ENCODE results near the gene CDX1.

CDX1 gene

DNA sequence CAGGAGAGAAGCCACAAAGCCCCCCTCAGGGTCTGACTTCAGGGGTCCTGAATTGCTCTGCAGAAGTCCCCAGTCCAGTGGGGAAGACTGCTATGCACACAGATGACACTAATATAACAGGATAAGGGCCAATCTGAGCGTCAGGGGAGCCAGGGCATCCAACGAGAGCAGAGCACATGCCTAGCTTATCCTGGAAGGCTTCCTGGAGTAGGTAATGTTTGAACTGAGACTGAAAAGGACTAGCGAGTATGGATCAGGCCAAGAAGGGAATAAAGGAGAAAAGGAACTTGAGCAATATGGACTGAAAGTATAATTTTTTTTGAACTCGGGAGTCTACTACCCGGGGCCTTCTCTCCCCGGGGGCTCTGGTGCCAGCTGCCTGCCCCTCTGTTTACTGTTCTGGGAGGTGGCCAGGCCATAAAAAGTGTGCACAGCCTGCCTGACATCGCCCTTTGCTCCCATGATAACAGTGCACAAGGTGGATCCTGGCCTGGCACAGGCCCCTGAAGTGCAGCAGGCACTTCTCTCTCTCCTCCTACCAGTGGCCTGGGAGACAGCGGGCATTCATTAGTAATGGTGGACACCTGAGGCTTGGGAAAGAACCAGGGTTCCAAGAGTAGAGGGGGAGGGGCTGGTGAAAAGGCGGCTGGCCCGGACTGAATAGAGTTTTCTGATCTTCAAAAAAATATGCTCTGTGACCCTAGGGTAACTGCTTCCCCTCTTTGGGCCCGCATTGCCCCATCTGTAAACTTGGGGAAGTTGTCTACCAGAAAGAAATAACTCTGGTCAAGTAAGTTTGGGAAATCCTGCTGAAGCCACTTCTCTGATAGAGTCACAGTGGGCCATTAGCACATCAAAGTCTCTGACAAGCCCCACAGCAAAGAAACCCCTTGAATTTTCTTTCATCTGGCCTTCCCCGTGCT lies 18.7 kb downstream of the CDX1 start:
- peak; percentile 21 for DNase-seq

DNA sequence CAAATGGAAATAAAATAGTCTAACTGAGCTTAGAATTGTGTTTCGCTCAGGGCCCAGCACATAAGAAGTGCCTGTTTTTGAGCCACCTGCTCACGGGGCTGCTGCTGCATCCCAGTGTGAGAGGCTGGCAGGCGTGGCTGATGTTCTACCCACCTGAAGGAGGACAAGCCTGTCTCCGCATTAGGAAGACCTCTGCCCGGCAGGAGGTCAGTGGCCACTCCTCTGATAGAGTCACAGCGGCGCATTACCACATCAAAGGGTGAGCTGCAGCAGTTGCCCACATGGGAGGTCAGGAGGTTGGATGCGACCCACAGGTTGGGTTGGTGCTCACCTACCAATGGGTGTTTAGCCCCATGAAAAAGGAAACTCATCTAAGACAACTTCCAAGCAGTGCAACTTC lies 19.6 kb downstream of the CDX1 start:
- DNase-seq, result no peak

DNA sequence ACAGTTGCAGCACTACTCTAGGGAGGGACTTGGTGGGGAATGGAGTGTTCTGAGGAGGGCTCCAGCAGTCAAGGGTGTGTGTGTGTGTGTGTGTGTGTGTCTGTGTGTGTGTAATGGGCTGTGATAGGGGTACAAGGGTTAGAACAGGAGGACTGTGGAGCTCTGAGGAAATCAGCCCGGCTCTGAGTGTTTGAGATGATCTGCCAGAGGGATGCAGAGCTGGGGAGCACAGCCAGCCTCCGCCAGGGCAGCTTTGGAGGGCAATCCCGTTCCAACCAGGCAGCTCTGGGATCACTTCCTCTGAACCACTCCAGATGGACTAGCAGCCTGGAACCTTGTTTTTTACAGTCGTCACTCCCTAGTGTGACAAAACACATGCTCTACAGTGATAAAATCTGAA lies 20.3 kb downstream of the CDX1 start:
- no peak for DNase-seq

DNA sequence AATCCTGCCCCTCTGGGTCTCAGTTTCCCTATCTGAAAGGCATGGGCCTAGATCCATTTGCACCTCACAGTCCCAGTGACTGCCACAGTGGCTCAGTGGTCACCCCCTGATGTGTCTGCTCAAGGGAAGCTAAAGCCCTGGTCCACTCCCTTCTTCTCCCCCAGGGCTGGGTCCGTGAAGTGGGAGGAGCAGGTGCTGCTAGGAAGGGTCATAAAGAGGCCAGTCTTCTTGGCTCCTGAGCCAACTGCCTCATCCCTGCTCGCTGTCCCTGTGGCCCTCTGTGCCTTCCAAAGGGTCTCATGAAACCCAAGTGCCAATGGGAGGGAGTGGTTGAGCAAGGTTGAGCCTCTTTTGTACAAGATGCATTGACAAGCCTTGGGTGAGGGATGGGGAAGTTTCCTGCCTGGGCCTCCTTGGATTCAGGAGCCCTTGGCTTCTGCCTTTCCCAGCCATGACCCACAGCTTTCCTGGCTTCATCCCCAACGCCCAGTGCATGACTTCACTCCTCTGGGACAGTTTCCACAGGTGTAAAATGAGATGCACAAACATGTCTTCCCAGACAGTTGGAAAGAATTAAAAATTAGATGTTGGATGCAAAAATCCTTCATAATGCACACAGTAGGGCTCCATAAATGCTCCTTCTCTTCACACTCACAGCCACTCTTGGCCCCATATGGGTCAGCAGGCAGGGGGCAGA lies 21.7 kb downstream of the CDX1 start:
- no peak for DNase-seq

DNA sequence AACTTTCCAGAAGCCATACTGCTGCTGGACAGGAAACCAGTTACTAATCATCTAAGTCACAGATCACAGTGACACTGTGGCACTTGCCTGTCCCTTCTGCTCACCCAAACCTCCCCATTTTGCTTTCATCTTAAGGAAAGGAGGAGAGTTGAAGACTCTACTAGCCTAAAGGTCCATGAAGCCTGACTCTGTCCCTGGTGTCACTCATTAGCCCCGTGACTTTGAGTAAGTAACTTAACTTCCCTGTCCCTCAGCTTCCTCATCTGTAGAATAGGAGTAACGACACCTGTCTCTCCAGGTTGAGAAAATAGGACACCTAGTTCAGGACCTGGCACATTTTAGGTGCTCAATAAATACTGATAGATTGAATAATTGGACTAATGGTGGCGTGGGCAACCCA lies 22.7 kb downstream of the CDX1 start:
- DNase-seq, result no peak

DNA sequence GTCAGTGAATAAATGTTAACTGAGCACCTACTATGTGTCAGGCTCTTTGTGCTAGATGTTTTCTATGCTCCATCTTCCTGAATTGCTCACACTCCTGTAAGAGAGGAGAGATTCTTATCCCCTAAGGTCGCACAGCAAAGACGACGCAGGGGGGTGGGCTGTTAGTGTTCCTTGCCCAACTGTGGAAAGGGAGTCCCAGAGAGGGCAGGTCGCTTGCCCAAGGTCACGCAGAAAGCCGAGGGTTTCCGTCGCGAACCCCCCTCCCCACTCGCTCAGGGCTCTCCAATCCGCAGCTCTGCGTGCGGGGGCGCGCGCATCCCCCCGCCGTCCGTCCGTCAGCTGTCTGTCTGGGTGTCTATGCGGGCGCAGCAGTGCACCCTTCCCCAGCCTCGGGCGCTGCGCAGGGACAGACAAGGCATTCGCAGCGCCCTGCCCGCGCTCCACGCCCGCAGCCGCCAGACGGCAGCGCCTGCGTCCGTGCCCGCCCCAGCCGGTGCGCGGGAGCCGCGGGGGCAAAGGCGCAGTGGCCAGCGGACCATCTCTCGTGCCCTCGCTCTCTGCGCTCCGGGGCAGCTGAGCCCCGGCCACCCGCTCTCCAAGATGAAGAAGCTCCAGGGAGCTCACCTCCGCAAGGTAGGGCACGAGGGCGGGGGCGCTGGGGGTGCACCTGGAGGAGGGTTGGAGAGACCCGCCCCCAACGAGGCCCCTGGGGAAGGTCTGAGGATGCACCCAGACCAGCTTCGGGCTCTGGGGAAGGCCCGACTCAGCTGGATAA lies 23.3 kb downstream of the CDX1 start, which contains the start of gene SLC6A7:
SLC6A7 (plus strand) TSS at position 335 of the 775 bp plus-strand sequence; CDS start at position 601, 266 bp downstream.
- no peak for DNase-seq

DNA sequence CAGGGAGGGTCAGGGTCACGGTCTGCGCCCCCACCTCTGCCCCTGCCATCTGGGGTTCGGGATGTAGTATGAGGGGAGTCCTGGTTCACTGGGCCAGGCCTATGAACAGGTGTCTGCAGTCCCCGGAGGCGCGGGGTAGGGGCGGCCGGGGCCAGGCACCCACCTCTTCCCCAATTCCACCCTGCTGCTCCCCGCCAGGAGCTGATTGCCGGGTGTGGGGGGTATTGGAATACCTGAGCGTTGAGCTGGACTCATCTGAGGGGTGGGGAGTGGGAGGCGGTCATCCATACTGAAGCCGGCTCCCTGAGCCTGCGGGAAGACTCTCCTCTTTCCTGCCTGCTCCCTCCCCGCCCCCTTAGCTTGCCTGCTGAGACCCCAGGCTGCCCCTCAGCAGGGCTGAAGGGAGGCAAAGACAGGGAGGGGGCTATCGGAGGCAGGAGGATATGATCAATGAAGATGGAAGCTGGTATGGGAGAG lies 24.0 kb downstream of the CDX1 start:
- no peak for DNase-seq

DNA sequence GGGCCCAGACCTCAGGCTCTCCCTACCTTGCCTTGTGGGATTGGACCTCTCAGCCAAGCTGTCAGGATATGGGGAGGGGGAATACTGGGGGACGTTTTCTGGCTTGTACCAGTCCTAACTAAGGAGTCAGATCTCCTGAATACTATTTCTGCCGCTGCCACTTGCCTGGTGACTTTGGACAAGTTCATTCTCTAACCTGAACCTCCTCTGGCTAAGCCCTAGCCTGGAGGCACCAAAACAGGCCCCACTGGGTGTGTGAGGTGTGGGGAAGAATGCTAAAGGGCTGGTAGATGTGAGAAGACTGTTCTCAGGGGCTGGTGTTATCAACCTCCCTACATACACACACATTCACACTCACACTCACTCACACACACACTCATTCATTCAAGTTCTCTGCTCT lies 24.4 kb downstream of the CDX1 start:
- no peak for DNase-seq

DNA sequence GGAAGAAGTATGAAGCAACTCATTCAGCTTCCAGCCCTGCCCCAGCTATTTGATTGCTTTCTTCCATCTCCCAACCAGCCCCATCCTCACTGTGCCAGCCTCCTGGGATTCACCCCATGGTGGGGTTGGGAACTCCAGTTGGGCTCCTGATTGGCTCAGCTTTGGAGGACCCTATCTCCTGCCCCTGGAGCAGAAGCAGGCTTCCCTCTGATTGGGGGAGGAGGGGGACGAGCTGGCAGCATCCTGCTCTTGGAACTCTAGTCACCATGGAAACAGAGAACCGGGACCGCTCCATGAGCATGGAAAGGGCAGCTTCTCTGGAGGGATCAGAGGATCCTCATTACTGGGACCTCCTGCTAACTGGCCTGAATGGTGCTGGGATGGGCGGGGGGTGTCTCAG lies 25.9 kb downstream of the CDX1 start:
- DNase-seq, result no peak

DNA sequence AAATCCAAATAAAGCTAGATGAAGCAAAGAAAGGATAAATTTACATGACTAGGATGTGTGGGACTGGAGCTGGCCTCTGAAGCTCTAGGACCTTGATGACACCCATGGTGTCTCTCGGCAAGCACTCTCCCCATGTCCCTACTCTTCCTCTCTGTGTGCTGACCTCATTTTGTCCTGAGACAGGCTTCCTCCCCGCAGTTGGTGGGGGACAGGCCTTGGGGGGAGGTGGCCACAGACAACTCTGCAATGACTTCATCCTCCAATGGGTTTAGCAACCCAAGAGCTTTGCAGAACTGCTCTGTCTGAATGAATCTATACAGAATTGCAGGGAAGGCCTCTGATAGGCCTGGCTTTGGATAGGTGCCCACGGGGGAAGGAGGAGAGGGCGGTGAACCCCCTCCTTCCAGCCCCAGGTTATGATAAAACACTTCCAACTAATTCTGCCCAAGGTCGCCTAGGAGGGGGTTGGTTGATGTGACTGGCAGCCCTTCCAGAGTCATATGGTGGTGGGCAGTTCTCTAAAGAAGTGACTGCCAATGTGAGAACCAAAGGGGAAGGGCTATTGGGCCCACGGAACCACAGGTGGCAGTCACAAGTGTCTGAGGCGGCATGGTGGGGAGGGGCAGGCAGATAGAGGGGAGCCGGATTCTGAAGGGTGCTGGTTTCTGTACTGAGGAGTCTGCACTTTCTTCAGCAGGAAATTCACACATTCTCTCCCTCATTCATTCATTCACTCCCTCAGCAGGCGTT lies 29.3 kb downstream of the CDX1 start:
- DNase-seq, result no peak

DNA sequence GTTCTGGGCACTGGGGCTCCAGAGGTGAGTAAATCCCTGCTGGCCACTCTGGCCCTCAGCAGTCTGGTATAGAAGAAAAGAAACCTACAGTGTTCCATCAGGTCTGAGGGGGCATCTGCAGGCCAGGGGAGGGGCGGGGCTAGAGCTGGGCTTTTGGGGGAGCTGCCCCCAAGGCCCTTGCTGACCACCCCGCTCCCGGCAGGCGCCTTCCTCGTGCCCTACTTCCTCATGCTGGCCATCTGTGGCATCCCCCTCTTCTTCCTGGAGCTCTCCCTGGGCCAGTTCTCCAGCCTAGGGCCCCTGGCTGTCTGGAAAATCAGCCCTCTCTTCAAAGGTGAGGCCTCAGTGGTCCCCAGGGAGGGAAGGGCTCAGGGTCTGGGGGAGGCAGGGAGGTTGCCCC lies 29.9 kb downstream of the CDX1 start:
- DNase-seq, result no peak

DNA sequence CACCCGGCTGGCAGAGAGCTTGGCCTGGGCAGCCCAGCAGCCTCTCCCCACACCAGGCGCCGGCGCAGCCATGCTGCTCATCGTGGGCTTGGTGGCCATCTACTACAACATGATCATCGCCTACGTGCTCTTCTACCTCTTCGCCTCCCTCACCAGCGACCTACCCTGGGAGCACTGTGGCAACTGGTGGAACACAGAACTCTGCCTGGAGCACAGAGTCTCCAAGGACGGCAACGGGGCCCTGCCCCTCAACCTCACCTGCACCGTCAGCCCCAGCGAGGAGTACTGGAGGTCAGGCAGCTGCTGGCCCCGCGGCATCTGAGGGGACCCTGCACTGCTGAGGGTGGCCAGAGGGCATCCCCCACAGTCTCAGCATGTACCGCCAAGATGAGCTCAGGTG lies 30.4 kb downstream of the CDX1 start:
- no peak for DNase-seq

DNA sequence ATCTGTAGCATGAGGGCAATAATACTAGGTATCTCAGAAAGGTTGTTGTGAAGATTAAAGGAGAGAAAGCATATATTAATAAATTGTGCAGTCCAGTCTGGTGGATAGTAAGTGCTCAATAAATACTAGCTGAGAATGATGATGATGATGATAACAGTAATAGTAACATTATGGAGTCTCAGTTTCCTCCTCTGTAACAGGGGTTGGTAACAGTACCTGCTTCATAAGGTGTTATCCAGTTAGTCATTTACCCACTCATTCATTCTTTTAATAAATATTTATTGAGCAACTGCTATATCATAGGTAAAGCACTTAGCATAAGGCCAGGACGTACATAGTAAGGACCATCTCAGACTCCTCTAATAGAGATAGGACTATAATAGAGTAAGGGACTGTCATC lies 30.9 kb downstream of the CDX1 start:
- DNase-seq, result no peak

DNA sequence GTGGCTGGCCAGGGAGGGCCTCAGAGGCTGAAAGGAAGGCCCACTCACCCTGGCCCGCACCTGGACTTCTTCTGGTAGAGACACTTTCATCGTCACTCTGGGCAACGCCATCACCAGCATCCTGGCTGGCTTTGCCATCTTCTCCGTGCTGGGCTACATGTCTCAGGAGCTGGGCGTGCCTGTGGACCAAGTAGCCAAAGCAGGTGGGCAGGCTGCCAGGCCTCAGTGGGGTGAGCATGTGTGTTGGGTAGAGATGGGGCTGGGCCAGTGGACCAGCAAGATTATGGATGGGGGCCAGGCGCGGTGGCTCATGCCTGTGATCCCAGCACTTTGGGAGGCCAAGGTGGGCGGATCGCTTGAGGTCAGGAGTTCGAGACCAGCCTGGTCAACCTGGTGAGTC lies 35.9 kb downstream of the CDX1 start:
- DNase-seq, result no peak

DNA sequence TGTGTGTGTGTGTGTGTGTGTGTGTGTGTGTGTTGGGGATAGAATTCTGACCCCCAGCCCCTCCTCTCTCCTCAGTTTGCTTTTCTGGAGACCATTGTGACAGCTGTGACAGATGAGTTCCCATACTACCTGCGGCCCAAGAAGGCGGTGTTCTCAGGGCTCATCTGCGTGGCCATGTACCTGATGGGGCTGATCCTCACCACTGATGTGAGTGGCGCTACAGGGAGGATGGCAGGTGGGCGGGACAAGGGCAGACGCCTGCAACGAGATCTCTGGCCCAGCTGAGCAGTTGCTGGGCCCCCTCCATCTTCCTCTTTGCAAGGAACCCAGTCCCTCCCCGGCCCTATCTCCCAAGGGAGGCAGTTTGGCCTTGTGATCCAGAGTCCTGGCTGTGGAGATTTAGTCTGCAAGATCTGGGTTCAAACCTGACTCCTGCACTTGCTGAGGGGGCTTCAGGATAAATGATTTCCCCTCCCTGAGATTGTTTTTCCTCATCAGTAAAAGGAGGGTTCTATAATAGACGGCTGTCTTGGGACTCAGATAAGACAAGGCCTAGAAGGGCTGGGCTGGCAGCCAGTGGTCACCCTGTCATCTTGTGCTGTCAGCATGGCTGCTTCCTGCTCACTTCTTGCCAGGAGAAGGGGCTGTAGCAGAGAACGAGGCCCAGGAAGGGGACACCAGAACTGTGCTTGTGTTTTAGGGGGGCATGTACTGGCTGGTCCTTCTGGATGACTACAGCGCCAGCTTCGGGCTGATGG lies 37.4 kb downstream of the CDX1 start:
- peak; percentile 25 for DNase-seq

DNA sequence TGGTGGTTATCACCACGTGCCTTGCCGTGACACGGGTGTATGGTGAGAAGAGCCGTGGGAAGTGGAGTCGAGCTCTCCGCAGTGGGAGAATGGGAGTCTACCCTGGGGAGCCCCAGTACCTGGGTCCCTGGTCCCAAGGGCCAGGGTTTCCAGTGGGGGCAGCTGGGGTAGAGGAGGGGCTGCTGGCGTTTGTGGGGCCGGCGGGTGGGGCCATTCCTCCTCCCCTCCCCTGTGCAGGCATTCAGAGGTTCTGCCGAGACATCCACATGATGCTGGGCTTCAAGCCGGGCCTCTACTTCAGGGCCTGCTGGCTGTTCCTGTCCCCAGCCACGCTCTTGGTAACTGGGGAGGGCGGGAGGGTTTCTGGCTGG lies 38.0 kb downstream of the CDX1 start:
- DNase-seq, result no peak

DNA sequence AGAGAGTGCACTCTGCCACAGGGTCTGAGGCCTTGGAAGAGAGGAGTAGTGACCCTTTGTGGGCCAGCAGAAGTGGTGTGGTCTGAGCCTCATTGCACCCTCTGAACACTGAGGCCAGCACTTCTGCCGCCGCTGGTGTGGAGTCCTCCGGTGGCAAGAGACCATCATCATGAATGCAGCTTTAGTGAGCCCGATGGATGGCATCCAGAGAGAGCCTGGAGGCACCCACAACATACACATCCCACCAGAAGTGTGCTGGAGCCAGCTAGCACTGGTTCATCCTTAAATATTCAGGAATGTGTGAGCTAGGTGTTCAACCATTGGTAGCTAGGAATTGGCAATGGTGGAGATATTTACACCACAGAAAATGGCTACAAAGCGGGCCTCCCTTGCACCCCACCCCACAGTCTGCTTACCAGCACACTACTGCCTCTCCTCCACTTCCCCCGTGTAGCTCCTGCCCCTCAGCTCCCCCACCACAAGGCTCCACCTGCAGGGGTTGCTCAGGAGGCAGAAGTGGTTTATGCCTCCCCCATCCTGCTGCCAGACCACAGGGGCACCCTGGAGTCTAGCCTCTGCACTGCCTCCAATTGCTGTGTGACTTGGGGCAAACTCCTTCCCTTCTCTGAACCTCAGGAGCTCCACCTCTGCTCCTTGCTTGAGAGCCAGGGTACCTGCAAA lies 39.7 kb downstream of the CDX1 start:
- DNase-seq, result no peak

DNA sequence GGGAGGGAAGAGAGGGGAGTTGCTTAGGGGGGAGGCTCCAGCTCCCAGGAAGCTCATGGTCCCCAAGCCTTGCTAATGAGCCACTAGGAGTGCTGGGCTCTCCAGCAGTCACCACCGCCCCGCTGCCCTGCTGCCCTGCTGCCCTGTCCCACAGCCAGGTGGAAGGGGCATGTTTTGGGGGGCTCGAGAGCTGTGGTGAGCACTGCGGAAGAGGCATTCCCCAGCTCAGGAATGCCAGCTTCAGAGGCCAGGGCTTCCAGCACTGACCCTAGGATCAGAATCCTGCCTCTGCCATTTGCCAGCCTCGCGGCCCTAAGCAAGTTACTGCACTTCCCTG lies 40.2 kb downstream of the CDX1 start:
- DNase-seq, result no peak

DNA sequence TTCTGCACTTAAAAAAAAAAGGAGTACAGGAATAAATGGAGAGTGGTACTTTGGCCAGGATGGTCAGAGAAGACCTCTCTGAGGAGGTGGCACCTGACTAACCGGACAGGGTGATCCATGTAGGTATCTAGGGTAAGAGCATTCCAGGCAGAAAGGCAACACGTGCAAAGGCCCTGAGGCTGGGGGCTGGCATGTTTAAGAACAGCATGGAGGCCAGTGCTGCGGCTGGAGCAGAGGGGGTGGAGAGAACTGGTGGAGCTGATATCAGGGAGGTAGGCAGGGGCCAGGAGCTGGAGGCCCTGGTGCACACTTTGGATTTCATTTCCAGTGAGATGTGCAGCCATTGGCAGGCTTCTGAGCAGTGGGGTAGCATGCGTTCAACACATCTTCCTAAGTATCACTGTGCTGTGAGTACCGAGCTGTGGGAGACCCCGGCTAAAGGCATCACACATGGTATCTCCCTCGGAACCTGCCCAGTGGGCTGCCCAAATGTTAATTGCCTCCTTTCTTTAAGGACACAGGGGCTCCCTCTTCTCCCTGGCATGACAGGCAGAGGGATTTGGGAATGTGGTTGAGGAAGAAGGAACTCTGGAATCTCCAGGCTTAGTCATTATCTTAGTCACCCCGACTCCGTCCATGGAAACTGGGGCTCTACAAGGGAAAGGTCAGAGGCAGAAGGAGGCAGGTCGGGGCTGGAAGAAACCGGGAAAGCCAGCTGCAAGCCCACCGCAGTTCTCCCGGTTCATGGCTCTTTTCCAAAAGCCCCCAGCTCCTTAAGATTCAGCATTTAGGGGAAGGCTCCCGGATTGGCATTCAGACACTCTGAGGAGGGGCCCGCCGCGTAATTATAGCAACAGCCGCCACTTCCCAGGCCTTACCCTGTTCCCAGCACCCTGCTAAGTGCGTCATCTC lies 41.9 kb downstream of the CDX1 start:
- DNase-seq, result no peak

DNA sequence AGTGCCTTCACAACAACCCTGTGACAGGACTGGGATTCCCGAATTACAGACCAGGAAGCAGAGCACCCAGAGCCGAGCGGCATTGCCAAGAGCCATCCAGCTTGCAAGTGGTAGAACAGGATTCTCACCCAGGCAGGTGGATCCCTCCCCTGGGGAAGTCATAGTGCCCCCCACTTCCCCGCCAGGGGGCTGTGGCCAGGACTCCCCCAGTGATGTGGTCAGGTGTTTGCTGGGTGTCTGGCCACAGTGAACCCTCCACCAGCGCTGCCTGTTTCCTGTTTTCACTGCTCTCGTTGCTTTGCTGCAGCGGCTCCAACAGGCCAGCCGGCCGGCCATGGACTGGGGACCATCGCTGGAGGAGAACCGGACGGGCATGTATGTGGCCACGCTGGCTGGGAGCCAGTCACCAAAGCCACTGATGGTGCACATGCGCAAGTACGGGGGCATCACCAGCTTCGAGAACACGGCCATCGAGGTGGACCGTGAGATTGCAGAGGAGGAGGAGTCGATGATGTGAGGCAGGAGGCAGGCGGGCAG lies 42.6 kb downstream of the CDX1 start:
- peak; percentile 14 for DNase-seq

Measured in hematopoietic multipotent progenitor cell treated with erythropoietin and hydrocortisone succinate and interleukin-3 and kit ligand, for 6 days (in vitro differentiated cells).